Right lobe of liver (tissue), 4 donors: ENCODE measurements around the gene LIF.

ENCODE experiments used
- CTCF ChIP-seq, 4 donors: fragments of 200-600 bp in 3 of 4; fragments of 450-650 bp in 1 of 4; IDR thresholded peaks; one replicate each; pipeline versions ENCODE4 v1.5.1 to v1.8.0; 2016 to 2022; ENCODE audit warnings: antibody characterized with exemption in 4 of 4, mild to moderate bottlenecking in 2 of 4
- POLR2A ChIP-seq: fragments of 450-650 bp; IDR thresholded peaks from one replicate; pipeline ENCODE4 v1.6.1; 2017; ENCODE audit warnings: antibody characterized with exemption, mild to moderate bottlenecking
- donor health status: DM: no; HTN: no; CAD: no.
- donor health status: DM: no; HTN: no; CAD: no.
- donor health status: DM: no; HTN: yes; CAD: no.

- TF ChIP-seq CTCF (IDR thresholded peaks at IDR 0.05) (no peak), POLR2A (no peak)
These were observed 26.1 kb downstream of the LIF start for GRCh38 chr22:30220338-30221012.
